GM23338 (cell line): ENCODE data around the gene GDPD1. TPM values are rescaled to one million over a fixed set of nuclear protein-coding genes. Genes with fewer than 3 reads are reported as not detected.
"Not testable (repeated sequence)": the region's sequence is repeated elsewhere in the genome, so short reads cannot be mapped to it uniquely, and the experiment has no call there.

Source experiments
- ATAC-seq: fragments of 200-7000 bp; cut with Tn5 transposase; 3 replicates; pipeline ENCODE4 v1.9.1; 2020
- DNase-seq: peaks from one replicate; pipeline ENCODE4 v3.0.0-alpha.2; 2015; ENCODE audit warnings: low spot score
- H2AFZ ChIP-seq: fragments of 200-600 bp; sonication (generic); 2 replicates; pipeline ENCODE4 v1.8.0; 2016; ENCODE audit warnings: antibody characterized with exemption, mild to moderate bottlenecking, moderate library complexity
- H3F3A ChIP-seq: fragments of 200-600 bp; sonication (generic); replicated peaks from 2 replicates; pipeline ENCODE4 v1.8.0; 2017; ENCODE audit warnings: antibody characterized with exemption, mixed run types, low read depth
- H3K27ac ChIP-seq: fragments of 200-600 bp; sonication (generic); 2 replicates; pipeline ENCODE4 v1.6.1; 2016; ENCODE audit warnings: low read depth
- H3K27me3 ChIP-seq: fragments of 200-600 bp; sonication (generic); 2 replicates; pipeline ENCODE4 v1.8.0; 2016; ENCODE audit warnings: mild to moderate bottlenecking, mixed run types, moderate library complexity; ENCODE audit not compliant: insufficient read depth
- H3K36me3 ChIP-seq: fragments of 200-600 bp; sonication (generic); 2 replicates; pipeline ENCODE4 v1.8.0; 2016; ENCODE audit warnings: mild to moderate bottlenecking; ENCODE audit not compliant: insufficient read depth
- H3K4me1 ChIP-seq: fragments of 200-600 bp; sonication (generic); 2 replicates; pipeline ENCODE4 v1.8.0; 2016; ENCODE audit warnings: mild to moderate bottlenecking, moderate library complexity; ENCODE audit not compliant: insufficient read depth
- H3K4me2 ChIP-seq: fragments of 200-600 bp; sonication (generic); 2 replicates; pipeline ENCODE4 v1.7.1; 2017; ENCODE audit warnings: mixed run types
- H3K4me3 ChIP-seq: fragments of 200-600 bp; sonication (generic); 2 replicates; pipeline ENCODE4 v1.6.1; 2016; ENCODE audit warnings: mixed run types
- H3K79me2 ChIP-seq: fragments of 200-600 bp; sonication (generic); replicated peaks from 2 replicates; pipeline ENCODE4 v1.8.0; 2017; ENCODE audit warnings: mild to moderate bottlenecking; ENCODE audit not compliant: insufficient read depth
- H3K9me2 ChIP-seq: fragments of 200-600 bp; sonication (generic); 2 replicates; pipeline ENCODE4 v1.8.0; 2017; ENCODE audit not compliant: insufficient read depth
- H4K20me1 ChIP-seq: fragments of 200-600 bp; sonication (generic); replicated peaks from 2 replicates; pipeline ENCODE4 v1.8.0; 2017; ENCODE audit warnings: mild to moderate bottlenecking; ENCODE audit not compliant: insufficient read depth
- H3K27ac Mint-ChIP-seq: 2 replicates; pipeline ENCODE4 v1.8.0; 2020; ENCODE audit warnings: inconsistent platforms, mild to moderate bottlenecking, moderate library complexity, mixed read lengths
- H3K27me3 Mint-ChIP-seq: 3 replicates; pipeline ENCODE4 v1.8.0; 2022; ENCODE audit warnings: low read depth, mild to moderate bottlenecking, moderate library complexity, mixed read lengths, inconsistent platforms; ENCODE audit not compliant: insufficient read depth, poor library complexity
- H3K36me3 Mint-ChIP-seq: 3 replicates; pipeline ENCODE4 v1.8.0; 2021; ENCODE audit warnings: low read depth, mild to moderate bottlenecking, inconsistent platforms, moderate library complexity, mixed read lengths
- H3K4me1 Mint-ChIP-seq: 3 replicates; pipeline ENCODE4 v1.8.0; 2020; ENCODE audit warnings: mild to moderate bottlenecking, inconsistent platforms, mixed read lengths
- H3K4me3 Mint-ChIP-seq: 3 replicates; pipeline ENCODE4 v1.8.0; 2021; ENCODE audit warnings: moderate library complexity, mild to moderate bottlenecking, inconsistent platforms, mixed read lengths
- H3K9me3 Mint-ChIP-seq: 3 replicates; pipeline ENCODE4 v1.8.0; 2020; ENCODE audit warnings: moderate library complexity, mild to moderate bottlenecking, inconsistent platforms, mixed read lengths
- CREB1 ChIP-seq: fragments of 250-450 bp; sonication (Bioruptor Pico); IDR thresholded peaks from 2 replicates; pipeline ENCODE4 v1.5.0; 2020; ENCODE audit warnings: low read depth, mild to moderate bottlenecking, moderate library complexity
- CTCF ChIP-seq, 2 experiments: fragments of 200-600 bp in 1 of 2; sonication (generic) in 1 of 2; conservative IDR thresholded peaks; 2 replicates each; pipeline versions ENCODE4 v1.5.1 to v1.6.1; 2016 to 2017; ENCODE audit warnings: antibody characterized with exemption in 2 of 2, low read depth in 2 of 2, mild to moderate bottlenecking in 2 of 2, moderate library complexity in 1 of 2
- ETS1 ChIP-seq: IDR thresholded peaks from 2 replicates; pipeline ENCODE4 v1.6.1; 2016; ENCODE audit warnings: antibody characterized with exemption
- EZH2 ChIP-seq: fragments of 200-600 bp; sonication (generic); IDR thresholded peaks from one replicate; pipeline ENCODE4 v1.8.0; 2017; ENCODE audit warnings: antibody characterized with exemption, mild to moderate bottlenecking, low read depth; ENCODE audit not compliant: unreplicated experiment
- EZH2phosphoT487 ChIP-seq: fragments of 200-600 bp; sonication (generic); IDR thresholded peaks from one replicate; pipeline ENCODE4 v1.8.1; 2018; ENCODE audit warnings: antibody characterized with exemption; ENCODE audit not compliant: unreplicated experiment
- JUNB ChIP-seq: IDR thresholded peaks from one replicate; pipeline ENCODE4 v1.6.1; 2016; ENCODE audit warnings: antibody characterized with exemption; ENCODE audit not compliant: unreplicated experiment
- NANOG ChIP-seq: IDR thresholded peaks from 2 replicates; pipeline ENCODE4 v1.6.1; 2016; ENCODE audit warnings: antibody characterized with exemption, borderline replicate concordance
- POLR2AphosphoS5 ChIP-seq: IDR thresholded peaks from 2 replicates; pipeline ENCODE4 v1.6.1; 2016; ENCODE audit warnings: antibody characterized with exemption, low read depth
- REST ChIP-seq: IDR thresholded peaks from one replicate; pipeline ENCODE4 v1.6.1; 2018; ENCODE audit warnings: antibody characterized with exemption; ENCODE audit not compliant: unreplicated experiment
- STAT1 ChIP-seq: IDR thresholded peaks from one replicate; pipeline ENCODE4 v1.6.1; 2016; ENCODE audit warnings: antibody characterized with exemption; ENCODE audit not compliant: unreplicated experiment
- ZNF331 ChIP-seq: fragments of 250-450 bp; sonication (Bioruptor Pico); IDR thresholded peaks from 2 replicates; pipeline ENCODE4 v1.5.0; 2020; ENCODE audit warnings: low read depth, mild to moderate bottlenecking, moderate library complexity
- polyA plus RNA-seq: library from polyadenylated mRNA; unstranded; fragments of >200 nt; fragmentation: Nextera tagmentation; extraction: Ambion mirVana; gene quantifications from 2 replicates; pipeline ENCODE4 v1.2.1, GENCODE V29; 2016
- total RNA-seq: library from RNA; depleted of rRNA; stranded (reverse); fragments of >200 nt; shearing (Covaris generic); gene quantifications from 2 replicates; pipeline ENCODE4 v1.2.3, GENCODE V29; 2014

The GDPD1 gene
- total and polyA plus RNA-seq, 2 experiments from 2014 or later: 6.8 to 7.8 TPM

GRCh38 chr17:59223813-59224212 lies 3.5 kb downstream of the GDPD1 start (continued):
- no peak for TF ChIP-seq CREB1

GRCh38 chr17:59228588-59228987 lies 8.3 kb downstream of the GDPD1 start:
- not testable (repeated sequence) for H3K4me1 Mint-ChIP-seq, H3K4me2 ChIP-seq, H3K9me3 Mint-ChIP-seq, H3F3A ChIP-seq, ATAC-seq, H3K27me3 Mint-ChIP-seq, H3K4me3 ChIP-seq, H3K79me2 ChIP-seq, H2AFZ ChIP-seq, H3K27ac Mint-ChIP-seq, H3K27ac ChIP-seq, H3K27me3 ChIP-seq, H4K20me1 ChIP-seq, H3K4me3 Mint-ChIP-seq, DNase-seq, H3K36me3 ChIP-seq, H3K9me2 ChIP-seq, H3K36me3 Mint-ChIP-seq, H3K4me1 ChIP-seq

- Histone ChIP-seq H3F3A (no peaks in the 10 kb centered on the region), H3K9me2 (no peaks in the 10 kb centered on the region), H3K27me3 (no peaks in the 10 kb centered on the region), H2AFZ (no peak overlapping the region), H3K4me2 (no peak overlapping the region), H3K4me1 (no peaks in the 10 kb centered on the region), H3K27ac (no peak overlapping the region), H3K36me3 (no peaks in the 10 kb centered on the region), H3K79me2 (no peaks in the 10 kb centered on the region), H3K4me3 (no peak overlapping the region), H4K20me1 (no peaks in the 10 kb centered on the region)
- Mint-ChIP-seq H3K36me3 (no peaks in the 10 kb centered on the region), H3K4me3 (no peak overlapping the region), H3K27me3 (no peaks in the 10 kb centered on the region), H3K9me3 (no peaks in the 10 kb centered on the region), H3K27ac (no peak overlapping the region), H3K4me1 (no peaks in the 10 kb centered on the region)
- no peak for TF ChIP-seq ZNF331 (CRISPR knock-in tag)
- no peak for TF ChIP-seq NANOG
- no peak for TF ChIP-seq CREB1
- no peak for TF ChIP-seq STAT1
- TF ChIP-seq JUNB: no peak
- no peak for TF ChIP-seq REST
- TF ChIP-seq ETS1: no peak
- no peak for TF ChIP-seq POLR2AphosphoS5
- no peak for TF ChIP-seq EZH2
- TF ChIP-seq CTCF (conservative IDR thresholded peaks at IDR 0.05; ENCODE audit: low read depth in 2 of 2): no peak
- TF ChIP-seq EZH2phosphoT487: no peak
- ATAC-seq: no peak
- no peak for DNase-seq
These were observed 10.5 kb downstream of the GDPD1 start for GRCh38 chr17:59230764-59231163.
